ENCODE results near the gene MAD2L2.

MAD2L2 gene

GRCh38 chr1:11653101-11653860 lies 27.7 kb downstream of the MAD2L2 start:
- no peak for DNase-seq (ENCODE audit: low spot score)

GRCh38 chr1:11652203-11652780 lies 28.7 kb downstream of the MAD2L2 start:
- no peak for DNase-seq (ENCODE audit: low spot score)

GRCh38 chr1:11651017-11651416 lies 29.9 kb downstream of the MAD2L2 start:
- DNase-seq (ENCODE audit: low spot score): no peak

- DNase-seq (ENCODE audit: low spot score): peak; percentile 84
Observed at GRCh38 chr1:11650331-11650991, 30.5 kb downstream of the MAD2L2 start.

GRCh38 chr1:11649624-11650330 lies 31.2 kb downstream of the MAD2L2 start:
- no peak for DNase-seq (ENCODE audit: low spot score)

GRCh38 chr1:11649237-11649623 lies 31.7 kb downstream of the MAD2L2 start:
- DNase-seq (ENCODE audit: low spot score): no peak

- peak; percentile 42 for DNase-seq (ENCODE audit: low spot score)
Observed at GRCh38 chr1:11648732-11649158, 32.2 kb downstream of the MAD2L2 start.

- no peak for DNase-seq (ENCODE audit: low spot score)
Observed at GRCh38 chr1:11648039-11648438, 32.9 kb downstream of the MAD2L2 start.

- DNase-seq (ENCODE audit: low spot score): no peak
Observed at GRCh38 chr1:11647333-11647732, 33.6 kb downstream of the MAD2L2 start.

GRCh38 chr1:11646317-11646716 lies 34.6 kb downstream of the MAD2L2 start:
- DNase-seq (ENCODE audit: low spot score): no peak

- peak; percentile 78 for DNase-seq (ENCODE audit: low spot score)
Observed at GRCh38 chr1:11645670-11646265, 35.2 kb downstream of the MAD2L2 start.

- DNase-seq (ENCODE audit: low spot score): no peak
Observed at GRCh38 chr1:11645270-11645669, 35.7 kb downstream of the MAD2L2 start.

GRCh38 chr1:11643782-11644181 lies 37.2 kb downstream of the MAD2L2 start:
- DNase-seq (ENCODE audit: low spot score): no peak

- peak; percentile 88 for DNase-seq (ENCODE audit: low spot score)
Observed at GRCh38 chr1:11642418-11643017, 38.4 kb downstream of the MAD2L2 start.

GRCh38 chr1:11641776-11642305 lies 39.1 kb downstream of the MAD2L2 start:
- DNase-seq (ENCODE audit: low spot score): no peak

GRCh38 chr1:11640944-11641343 lies 40.0 kb downstream of the MAD2L2 start:
- DNase-seq (ENCODE audit: low spot score): no peak

- no peak for DNase-seq (ENCODE audit: low spot score)
Observed at GRCh38 chr1:11640101-11640500, 40.8 kb downstream of the MAD2L2 start.

- DNase-seq (ENCODE audit: low spot score): no peak
Observed at GRCh38 chr1:11639372-11639771, 41.6 kb downstream of the MAD2L2 start.

GRCh38 chr1:11638121-11638520 lies 42.8 kb downstream of the MAD2L2 start:
- DNase-seq (ENCODE audit: low spot score): no peak

- DNase-seq (ENCODE audit: low spot score): no peak
Observed at GRCh38 chr1:11634365-11635192, 46.4 kb downstream of the MAD2L2 start.
